Stromal cell of bone marrow (primary cell): Measurements from ENCODE around the gene ASF1A.

Source experiments
- DNase-seq: peaks from one replicate; pipeline ENCODE4 v3.0.0-alpha.2; 2012; ENCODE audit warnings: low read depth

ASF1A gene

GRCh38 chr6:118913161-118913560 lies 19.2 kb downstream of the ASF1A start:
- DNase-seq = no peak

DNA sequence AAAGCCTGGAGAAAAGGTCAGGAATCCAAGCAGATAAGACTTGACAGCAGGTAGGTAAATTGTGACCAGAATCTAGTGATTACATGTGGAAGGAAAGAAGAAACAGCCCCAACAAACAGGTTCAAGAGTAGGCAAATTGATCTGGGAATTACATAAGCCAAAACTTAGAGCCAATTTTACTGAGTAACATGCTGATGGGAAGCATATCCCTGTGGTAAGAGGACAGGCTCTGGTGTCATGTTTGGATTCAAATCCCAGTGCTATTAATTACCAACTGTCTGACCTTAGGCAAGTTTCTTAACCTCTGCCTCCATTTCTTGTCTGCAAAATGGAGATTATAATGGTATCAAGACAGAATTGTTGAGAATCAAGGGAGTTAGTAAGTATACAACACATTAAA lies 20.6 kb downstream of the ASF1A start:
- no peak for DNase-seq

DNA sequence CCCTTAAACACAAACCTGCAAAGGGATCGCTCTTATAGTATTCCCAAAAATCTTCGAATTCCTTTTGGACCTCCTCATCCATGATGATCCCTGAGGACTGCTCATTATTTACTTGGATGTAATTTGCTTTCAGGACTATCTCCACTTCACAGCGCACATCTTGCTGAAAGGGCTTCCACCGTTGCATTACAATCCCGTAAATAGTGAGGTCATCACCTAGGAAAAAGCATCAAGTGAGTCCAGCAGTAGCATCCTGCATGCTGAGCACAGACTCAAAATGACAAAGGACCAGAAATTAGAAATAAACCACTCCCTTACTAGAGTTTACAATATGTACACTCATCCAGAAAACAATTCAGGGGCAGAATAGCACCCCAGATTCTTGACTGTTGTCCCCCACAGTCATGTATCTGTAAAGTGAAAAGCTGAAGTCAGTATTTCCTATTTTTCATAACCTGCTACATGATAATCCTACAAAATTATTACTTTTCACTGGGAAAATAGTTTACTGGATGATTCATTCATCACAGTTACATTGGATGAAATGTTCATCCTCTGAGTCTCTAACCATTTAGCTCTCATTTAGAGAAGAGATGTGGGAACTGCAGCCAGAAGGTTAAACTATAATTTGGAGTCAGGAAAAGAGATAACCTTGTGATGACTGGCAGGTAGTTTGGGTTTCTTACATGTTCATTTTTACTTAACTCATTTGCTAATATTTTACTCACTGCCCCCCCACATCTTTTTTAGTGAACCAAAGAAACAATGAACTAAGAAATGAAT lies 23.8 kb downstream of the ASF1A start:
- no peak for DNase-seq

- DNase-seq = no peak
Measured at GRCh38 chr6:118918329-118918725, 24.4 kb downstream of the ASF1A start.

GRCh38 chr6:118921084-118921483 lies 27.1 kb downstream of the ASF1A start:
- DNase-seq = no peak

- no peak for DNase-seq
Measured at GRCh38 chr6:118923035-118923434, 29.1 kb downstream of the ASF1A start.

DNA sequence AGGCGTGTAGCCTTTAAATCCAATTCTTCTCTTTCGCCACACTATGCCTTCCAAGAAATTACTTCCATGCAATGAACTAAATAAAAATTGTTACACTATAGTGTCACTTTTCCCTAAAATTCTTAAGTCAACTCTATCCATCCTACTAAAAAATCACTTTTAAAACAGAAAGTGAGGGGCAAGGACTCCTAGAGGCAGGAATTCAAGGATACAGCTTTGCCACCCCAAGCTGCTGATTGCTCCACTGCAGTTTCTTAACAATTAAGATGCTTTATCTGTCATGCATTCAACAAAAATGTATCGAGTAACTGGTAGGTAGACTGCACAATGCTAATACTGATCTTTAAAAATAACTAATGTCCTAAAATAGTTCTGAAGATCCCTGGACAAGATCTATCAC lies 36.7 kb downstream of the ASF1A start:
- no peak for DNase-seq

GRCh38 chr6:118931436-118931835 lies 37.5 kb downstream of the ASF1A start:
- no peak for DNase-seq

- no peak for DNase-seq
Measured at GRCh38 chr6:118932421-118932820, 38.5 kb downstream of the ASF1A start.

DNA sequence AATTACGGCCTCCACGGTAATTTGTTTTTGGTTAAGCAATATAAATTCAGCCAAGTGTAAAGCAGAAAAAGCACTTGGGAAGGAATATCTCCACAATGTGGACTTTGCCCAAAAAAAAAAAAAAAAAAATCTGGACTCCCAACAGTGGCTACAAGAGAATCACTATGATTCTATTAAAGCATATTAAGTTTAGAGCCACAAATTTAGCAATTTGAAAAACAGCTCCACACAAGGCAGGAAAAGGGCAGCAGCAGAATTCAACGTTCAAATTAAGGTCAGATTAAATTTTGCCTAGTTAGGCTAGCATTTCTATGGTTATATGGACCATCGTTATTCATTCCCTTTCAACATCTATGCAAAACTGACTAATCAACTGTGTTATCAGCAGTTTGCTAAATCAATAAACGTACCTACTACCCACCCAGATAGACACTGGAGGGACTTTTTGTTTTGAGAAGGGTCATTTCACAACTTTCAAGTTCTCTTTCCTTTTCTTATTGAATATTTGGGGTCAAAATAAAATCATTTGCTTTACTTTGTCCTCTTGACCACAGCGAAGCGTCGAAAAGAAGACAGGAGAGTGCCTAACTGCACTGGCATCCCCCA lies 40.0 kb downstream of the ASF1A start:
- no peak for DNase-seq

- DNase-seq = peak; percentile 71
Measured at GRCh38 chr6:118934461-118935330, 40.7 kb downstream of the ASF1A start, which contains the start of gene MCM9. TSS of gene MCM9 (minus strand) at chr6:118935159. CDS start at chr6:118931723, 3,436 bp downstream.

DNA sequence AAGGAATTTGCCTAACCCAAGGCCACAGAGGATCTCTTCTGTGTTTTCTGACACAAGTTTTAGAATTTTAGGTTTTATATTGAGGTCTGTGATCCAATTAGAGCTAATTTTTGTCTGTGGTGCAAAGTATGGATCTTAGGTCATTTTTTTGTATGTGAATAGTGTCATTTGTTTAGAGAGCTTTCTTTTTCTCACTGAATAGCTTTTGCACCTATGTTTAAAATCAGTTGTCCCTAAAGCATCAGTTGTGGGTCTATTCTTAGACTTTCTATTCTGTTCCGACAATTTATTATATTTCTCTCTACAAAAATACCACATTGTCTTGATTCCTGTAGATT lies 41.3 kb downstream of the ASF1A start:
- no peak for DNase-seq

GRCh38 chr6:118935978-118936703 lies 42.2 kb downstream of the ASF1A start:
- no peak for DNase-seq

DNA sequence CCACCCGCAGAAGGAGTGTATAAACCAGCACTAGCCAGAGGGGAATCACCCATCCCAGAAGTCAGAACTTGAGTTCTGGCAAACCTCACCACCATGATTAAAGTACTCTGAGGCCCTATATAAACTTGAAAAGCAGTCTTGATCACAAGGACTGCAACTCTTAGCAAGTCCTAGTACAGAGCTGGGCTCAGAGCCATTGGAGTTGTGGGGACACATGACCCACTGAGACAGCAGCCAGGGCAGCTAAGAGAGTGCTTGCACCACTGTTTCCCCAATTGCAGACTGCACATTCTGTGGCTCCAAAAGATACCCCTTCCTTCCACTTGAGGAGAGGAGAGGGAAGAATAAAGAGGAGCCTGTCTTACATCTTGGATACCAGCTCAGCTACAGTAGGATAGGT lies 45.7 kb downstream of the ASF1A start:
- no peak for DNase-seq

DNA sequence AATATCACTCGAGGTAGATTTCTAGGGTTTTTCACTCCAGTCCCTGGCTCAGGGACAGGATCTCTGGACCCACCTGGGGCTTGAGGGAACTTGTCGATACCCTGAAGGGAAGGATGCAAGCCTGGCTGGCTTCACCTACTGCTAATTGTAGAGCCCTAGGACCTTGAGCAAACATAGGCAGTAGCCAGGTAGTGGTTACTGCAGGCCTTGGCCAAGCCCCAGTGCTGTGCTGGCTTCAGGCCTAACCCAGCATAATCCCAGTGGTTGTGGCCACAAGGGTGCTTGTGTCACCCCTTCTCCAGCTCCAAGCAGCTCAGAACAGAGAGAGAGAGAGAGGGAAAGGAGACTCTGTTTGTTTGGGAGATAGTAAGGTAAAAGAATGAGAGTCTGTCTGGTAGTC lies 46.8 kb downstream of the ASF1A start:
- no peak for DNase-seq

DNA sequence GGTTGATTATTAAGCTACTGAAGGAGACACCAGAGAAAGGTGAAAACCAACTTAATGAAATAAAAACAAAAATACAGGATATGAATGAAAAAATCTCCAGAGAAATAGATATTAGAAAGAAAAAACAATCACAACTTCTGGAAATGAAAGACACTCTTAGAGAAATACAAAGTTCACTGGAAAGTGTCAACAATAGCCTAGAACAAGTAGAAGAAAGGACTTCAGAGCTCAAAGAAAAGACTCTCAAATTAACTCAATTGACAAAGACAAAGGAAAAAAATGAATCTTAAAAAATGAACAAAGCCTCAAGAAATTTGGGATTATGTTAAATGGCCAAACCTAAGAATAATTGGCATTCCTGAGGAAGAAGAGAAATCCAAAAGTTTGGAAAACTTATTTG lies 51.3 kb downstream of the ASF1A start:
- no peak for DNase-seq

DNA sequence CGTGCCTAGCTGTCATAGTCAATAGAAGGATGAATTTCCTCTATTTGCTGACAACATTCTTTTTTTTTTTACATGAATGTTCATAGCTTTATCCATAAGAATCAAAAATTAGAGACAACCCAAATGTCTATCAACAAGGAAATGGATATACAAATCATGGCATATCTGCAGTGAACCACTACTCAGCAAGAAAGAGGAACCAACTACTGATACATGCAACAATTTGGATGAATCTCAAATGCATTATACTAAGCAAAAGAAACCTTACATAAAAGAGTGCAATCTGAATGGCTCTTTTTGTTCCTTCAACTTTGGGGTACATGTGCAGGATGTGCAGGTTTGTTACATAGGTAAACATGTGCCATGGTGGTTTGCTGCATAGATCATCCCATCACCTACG lies 58.7 kb downstream of the ASF1A start:
- no peak for DNase-seq

GRCh38 chr6:118953391-118953790 lies 59.4 kb downstream of the ASF1A start:
- no peak for DNase-seq
